IPS-18a (cell line): ENCODE results near the gene GAS7.
A peak's percentile ranks its signal among the peaks of the same experiment; 100 is the strongest.

ENCODE experiments used
- H3K27ac ChIP-seq: one replicate; pipeline ENCODE4 v1.5.1; 2013; ENCODE audit warnings: low read length
- H3K27me3 ChIP-seq: one replicate; pipeline ENCODE4 v1.6.1; 2013; ENCODE audit warnings: mild to moderate bottlenecking, low read length; ENCODE audit not compliant: control insufficient read depth, insufficient read depth
- H3K36me3 ChIP-seq: one replicate; pipeline ENCODE4 v1.6.1; 2013; ENCODE audit warnings: low read depth, low read length; ENCODE audit not compliant: control insufficient read depth
- H3K4me1 ChIP-seq: one replicate; pipeline ENCODE4 v1.6.1; 2013; ENCODE audit warnings: low read depth, low read length; ENCODE audit not compliant: control insufficient read depth
- H3K4me3 ChIP-seq: one replicate; pipeline ENCODE4 v1.5.1; 2013; ENCODE audit warnings: low read length
- H3K9ac ChIP-seq: one replicate; pipeline ENCODE4 v1.6.1; 2013; ENCODE audit warnings: mild to moderate bottlenecking, low read length, moderate library complexity
- H3K9me3 ChIP-seq: one replicate; pipeline ENCODE4 v1.6.1; 2013; ENCODE audit warnings: low read depth, low read length; ENCODE audit not compliant: control insufficient read depth

Gene GAS7

GRCh38 chr17:9973669-9974447, 224.5 kb downstream of the GAS7 start:
- H3K4me1 ChIP-seq, result no peaks in the 10 kb centered on the region
- H3K9ac ChIP-seq, result no peak overlapping the region
- H3K27ac ChIP-seq, result no peak overlapping the region

GRCh38 chr17:9971991-9972390, 226.4 kb downstream of the GAS7 start:
- Histone ChIP-seq H3K4me3 (no peak overlapping the region), H3K9ac (no peak overlapping the region)

More at GRCh38 chr17:9973669-9974447, 224.5 kb downstream of the GAS7 start:
- H3K36me3 ChIP-seq, result no peaks in the 10 kb centered on the region
- no peaks in the 10 kb centered on the region for H3K9me3 ChIP-seq
- no peak overlapping the region for H3K4me3 ChIP-seq
- no peaks in the 10 kb centered on the region for H3K27me3 ChIP-seq

GRCh38 chr17:9969301-9969935, 229.0 kb downstream of the GAS7 start:
- no peaks in the 10 kb centered on the region for H3K4me1 ChIP-seq
- no peaks in the 10 kb centered on the region for H3K9me3 ChIP-seq
- H3K27ac ChIP-seq, result no peak overlapping the region
- H3K9ac ChIP-seq, result no peak overlapping the region
- no peak overlapping the region for H3K4me3 ChIP-seq
- H3K36me3 ChIP-seq, result no peaks in the 10 kb centered on the region
- H3K27me3 ChIP-seq, result no peaks in the 10 kb centered on the region

More at GRCh38 chr17:9971991-9972390, 226.4 kb downstream of the GAS7 start:
- H3K9me3 ChIP-seq, result no peaks in the 10 kb centered on the region
- no peak overlapping the region for H3K27ac ChIP-seq
- H3K4me1 ChIP-seq, result no peaks in the 10 kb centered on the region
- H3K36me3 ChIP-seq, result no peaks in the 10 kb centered on the region
- H3K27me3 ChIP-seq, result no peaks in the 10 kb centered on the region

GRCh38 chr17:9968881-9969280, 229.5 kb downstream of the GAS7 start:
- Histone ChIP-seq H3K9ac (no peak overlapping the region), H3K27me3 (no peaks in the 10 kb centered on the region), H3K4me3 (no peak overlapping the region), H3K9me3 (no peaks in the 10 kb centered on the region), H3K27ac (no peak overlapping the region), H3K36me3 (no peaks in the 10 kb centered on the region), H3K4me1 (no peaks in the 10 kb centered on the region)

GRCh38 chr17:9968008-9968407, 230.4 kb downstream of the GAS7 start:
- Histone ChIP-seq H3K9me3 (no peaks in the 10 kb centered on the region), H3K4me3 (no peak overlapping the region), H3K4me1 (no peaks in the 10 kb centered on the region), H3K27me3 (no peaks in the 10 kb centered on the region), H3K36me3 (no peaks in the 10 kb centered on the region), H3K9ac (no peak overlapping the region), H3K27ac (no peak overlapping the region)

GRCh38 chr17:9959377-9959981, 238.9 kb downstream of the GAS7 start:
- H3K9me3 ChIP-seq, result no peaks in the 10 kb centered on the region
- peaks cover 20% of the 10 kb centered on the region for H3K4me1 ChIP-seq
- H3K9ac ChIP-seq, result peak overlapping the region; percentile 8
- H3K4me3 ChIP-seq, result peak overlapping the region; percentile 59
- H3K27ac ChIP-seq, result no peak overlapping the region
- no peaks in the 10 kb centered on the region for H3K27me3 ChIP-seq
- H3K36me3 ChIP-seq, result no peaks in the 10 kb centered on the region

- Histone ChIP-seq H3K27ac (no peak overlapping the region), H3K9ac (peak overlapping the region; percentile 8), H3K27me3 (no peaks in the 10 kb centered on the region), H3K9me3 (no peaks in the 10 kb centered on the region), H3K4me3 (peak overlapping the region; percentile 59), H3K36me3 (no peaks in the 10 kb centered on the region), H3K4me1 (peaks cover 20% of the 10 kb centered on the region)
These were observed 239.7 kb downstream of the GAS7 start for GRCh38 chr17:9958586-9959281.

GRCh38 chr17:9957244-9957643, 241.2 kb downstream of the GAS7 start:
- H3K4me3 ChIP-seq, result no peak overlapping the region
- H3K9me3 ChIP-seq, result no peaks in the 10 kb centered on the region
- no peaks in the 10 kb centered on the region for H3K27me3 ChIP-seq
- H3K4me1 ChIP-seq, result peaks cover 20% of the 10 kb centered on the region
- no peak overlapping the region for H3K9ac ChIP-seq
- H3K27ac ChIP-seq, result no peak overlapping the region
- H3K36me3 ChIP-seq, result no peaks in the 10 kb centered on the region

GRCh38 chr17:9956474-9957131, 241.8 kb downstream of the GAS7 start:
- no peak overlapping the region for H3K27ac ChIP-seq
- no peak overlapping the region for H3K9ac ChIP-seq
- H3K9me3 ChIP-seq, result no peaks in the 10 kb centered on the region
- no peaks in the 10 kb centered on the region for H3K36me3 ChIP-seq
- no peaks in the 10 kb centered on the region for H3K27me3 ChIP-seq
- peaks cover 20% of the 10 kb centered on the region for H3K4me1 ChIP-seq
- H3K4me3 ChIP-seq, result no peak overlapping the region

GRCh38 chr17:9953492-9953891, 244.9 kb downstream of the GAS7 start:
- H3K4me3 ChIP-seq, result no peak overlapping the region
- H3K27ac ChIP-seq, result no peak overlapping the region
- no peaks in the 10 kb centered on the region for H3K9me3 ChIP-seq
- H3K4me1 ChIP-seq, result peaks cover 8% of the 10 kb centered on the region
- H3K27me3 ChIP-seq, result no peaks in the 10 kb centered on the region
- H3K9ac ChIP-seq, result no peak overlapping the region
- no peaks in the 10 kb centered on the region for H3K36me3 ChIP-seq

- H3K4me3 ChIP-seq, result no peak overlapping the region
- H3K9me3 ChIP-seq, result no peaks in the 10 kb centered on the region
- H3K36me3 ChIP-seq, result no peaks in the 10 kb centered on the region
- H3K4me1 ChIP-seq, result peaks cover under 1% of the 10 kb centered on the region
- H3K27me3 ChIP-seq, result no peaks in the 10 kb centered on the region
- H3K27ac ChIP-seq, result no peak overlapping the region
- H3K9ac ChIP-seq, result no peak overlapping the region
These were observed 246.6 kb downstream of the GAS7 start for GRCh38 chr17:9951803-9952202.
